ENCODE results near the gene CMPK1.
A peak's percentile ranks its signal among the peaks of the same experiment; 100 is the strongest.

CMPK1 gene

DNA sequence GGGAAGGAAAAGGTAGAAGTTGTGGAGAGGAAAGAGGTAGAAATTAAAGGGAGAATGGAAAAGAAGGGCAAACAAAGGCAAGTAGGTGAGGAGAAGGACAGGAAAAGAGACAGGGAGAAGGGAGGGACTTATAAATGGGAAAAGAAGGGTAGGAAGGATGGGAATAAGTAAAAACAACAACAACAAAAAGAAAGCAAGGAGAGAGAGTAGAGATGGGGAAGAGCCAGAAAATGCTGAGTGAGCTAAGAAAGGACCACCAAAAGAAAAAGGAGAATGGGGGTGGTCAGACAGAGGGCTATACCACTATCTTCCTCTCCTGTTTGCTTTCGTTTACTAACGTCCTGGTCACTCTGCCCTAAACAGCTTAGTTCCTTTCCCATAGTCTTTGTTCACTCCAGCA lies 1.7 kb upstream of the CMPK1 start:
- ATAC-seq (ENCODE audit: low read depth) (no peak), DNase-seq (ENCODE audit: low spot score) (no peak)
- Histone ChIP-seq H3K27ac (ENCODE audit: poor library complexity, severe bottlenecking) (no peak overlapping the region), H3K4me1 (ENCODE audit: insufficient read depth, poor library complexity, severe bottlenecking) (peaks cover 4% of the 10 kb centered on the region), H3K9me3 (ENCODE audit: severe bottlenecking) (no peaks in the 10 kb centered on the region), H3K27me3 (ENCODE audit: insufficient read depth, poor library complexity, severe bottlenecking) (no peaks in the 10 kb centered on the region), H3K4me3 (ENCODE audit: severe bottlenecking) (no peak overlapping the region), H3K36me3 (ENCODE audit: low read depth) (no peaks in the 10 kb centered on the region)
- TF ChIP-seq, protein P1, sequence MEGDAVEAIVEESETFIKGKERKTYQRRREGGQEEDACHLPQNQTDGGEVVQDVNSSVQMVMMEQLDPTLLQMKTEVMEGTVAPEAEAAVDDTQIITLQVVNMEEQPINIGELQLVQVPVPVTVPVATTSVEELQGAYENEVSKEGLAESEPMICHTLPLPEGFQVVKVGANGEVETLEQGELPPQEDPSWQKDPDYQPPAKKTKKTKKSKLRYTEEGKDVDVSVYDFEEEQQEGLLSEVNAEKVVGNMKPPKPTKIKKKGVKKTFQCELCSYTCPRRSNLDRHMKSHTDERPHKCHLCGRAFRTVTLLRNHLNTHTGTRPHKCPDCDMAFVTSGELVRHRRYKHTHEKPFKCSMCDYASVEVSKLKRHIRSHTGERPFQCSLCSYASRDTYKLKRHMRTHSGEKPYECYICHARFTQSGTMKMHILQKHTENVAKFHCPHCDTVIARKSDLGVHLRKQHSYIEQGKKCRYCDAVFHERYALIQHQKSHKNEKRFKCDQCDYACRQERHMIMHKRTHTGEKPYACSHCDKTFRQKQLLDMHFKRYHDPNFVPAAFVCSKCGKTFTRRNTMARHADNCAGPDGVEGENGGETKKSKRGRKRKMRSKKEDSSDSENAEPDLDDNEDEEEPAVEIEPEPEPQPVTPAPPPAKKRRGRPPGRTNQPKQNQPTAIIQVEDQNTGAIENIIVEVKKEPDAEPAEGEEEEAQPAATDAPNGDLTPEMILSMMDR (IDR thresholded peaks at IDR 0.05; ENCODE audit: poor library complexity, severe bottlenecking), result no peak

DNA sequence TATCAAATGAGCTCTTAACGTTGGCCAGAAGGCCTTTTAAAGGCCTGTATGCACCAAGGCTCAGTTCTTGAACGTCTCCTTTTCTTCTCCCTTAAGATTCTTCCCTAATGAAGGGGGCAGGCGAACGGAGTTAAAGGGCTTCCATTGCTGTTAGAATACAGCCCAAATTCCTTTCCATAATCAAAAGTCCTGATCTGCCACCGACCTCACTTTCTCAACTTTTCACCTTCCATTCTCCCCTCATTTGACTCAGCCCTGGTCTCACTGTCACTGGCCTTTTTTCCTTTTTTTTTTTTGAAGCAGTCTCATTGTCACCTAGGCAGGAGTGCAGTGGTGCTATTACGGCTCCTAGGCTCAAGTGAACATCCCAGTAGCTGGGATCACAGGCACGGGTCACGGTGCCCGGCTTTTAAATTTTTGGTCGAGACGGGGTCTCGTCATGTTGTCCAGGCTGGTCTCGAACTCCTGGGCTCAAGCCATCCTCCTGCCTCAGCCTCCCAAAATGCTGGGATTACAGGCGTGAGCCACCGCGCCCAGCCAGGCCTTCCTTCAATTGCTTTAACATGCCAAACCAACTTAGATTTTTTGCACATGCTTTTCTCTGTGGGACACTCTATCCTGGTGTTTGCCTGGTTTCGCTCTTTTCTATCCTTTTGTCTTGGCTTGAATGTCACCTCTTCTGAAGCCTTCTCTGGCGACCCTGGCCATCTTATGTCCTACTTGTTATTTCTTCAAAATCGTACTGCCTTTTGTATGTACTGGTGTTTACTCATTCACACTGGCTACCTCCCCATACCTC lies 612 bp upstream of the CMPK1 start:
- Histone ChIP-seq H3K27me3 (ENCODE audit: insufficient read depth, poor library complexity, severe bottlenecking) (no peaks in the 10 kb centered on the region), H3K4me1 (ENCODE audit: insufficient read depth, poor library complexity, severe bottlenecking) (peaks cover 4% of the 10 kb centered on the region), H3K9me3 (ENCODE audit: severe bottlenecking) (no peaks in the 10 kb centered on the region), H3K4me3 (ENCODE audit: severe bottlenecking) (peak overlapping the region; percentile 96), H3K36me3 (ENCODE audit: low read depth) (no peaks in the 10 kb centered on the region), H3K27ac (ENCODE audit: poor library complexity, severe bottlenecking) (peak overlapping the region; percentile 81)
- DNase-seq (ENCODE audit: low spot score) (no peak), ATAC-seq (ENCODE audit: low read depth) (no peak; the same call in 2 of the 3 replicates)
- TF ChIP-seq, protein P1 (IDR thresholded peaks at IDR 0.05; ENCODE audit: poor library complexity, severe bottlenecking), result no peak

DNA sequence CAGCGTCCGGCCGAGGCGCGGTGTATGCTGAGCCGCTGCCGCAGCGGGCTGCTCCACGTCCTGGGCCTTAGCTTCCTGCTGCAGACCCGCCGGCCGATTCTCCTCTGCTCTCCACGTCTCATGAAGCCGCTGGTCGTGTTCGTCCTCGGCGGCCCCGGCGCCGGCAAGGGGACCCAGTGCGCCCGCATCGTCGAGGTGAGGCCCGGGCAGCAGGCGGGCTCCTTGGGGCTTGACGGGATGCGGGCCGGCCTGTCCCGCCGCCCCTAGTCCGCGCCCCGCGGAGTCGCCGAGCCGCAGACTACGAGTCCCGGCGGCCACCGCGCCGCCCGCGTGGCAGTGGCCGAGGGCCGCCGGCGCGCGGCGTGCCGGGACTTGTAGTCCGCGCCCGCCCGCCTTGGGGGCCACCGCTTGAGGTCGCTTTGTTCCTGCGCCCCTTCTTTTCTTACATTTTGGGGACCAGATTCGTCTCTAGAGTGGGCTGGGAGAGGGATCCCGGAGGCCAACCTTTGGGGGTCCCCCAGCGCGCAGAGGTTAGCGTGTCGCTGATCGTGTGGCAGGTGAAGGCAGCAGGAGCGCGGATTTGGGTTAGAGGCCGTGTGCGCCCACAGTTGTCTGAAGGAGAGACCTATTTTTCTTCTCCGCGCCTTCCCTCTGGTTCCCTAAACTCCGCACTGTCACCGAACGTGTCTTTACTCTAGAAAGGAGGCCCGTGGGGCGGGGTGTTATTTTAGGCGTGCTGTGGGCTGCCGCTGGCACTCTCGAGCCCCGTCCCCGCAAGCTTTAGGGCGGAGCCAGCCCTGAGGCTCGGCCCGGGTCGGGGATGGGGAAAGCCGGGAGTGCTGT lies 553 bp downstream of the CMPK1 start:
- H3K36me3 ChIP-seq (ENCODE audit: low read depth), result no peaks in the 10 kb centered on the region
- peak overlapping the region; percentile 81 for H3K27ac ChIP-seq (ENCODE audit: poor library complexity, severe bottlenecking)
- H3K9me3 ChIP-seq (ENCODE audit: severe bottlenecking), result no peaks in the 10 kb centered on the region
- ATAC-seq (ENCODE audit: low read depth) (peak; percentile 86), DNase-seq (ENCODE audit: low spot score) (peak; percentile 72)
- H3K4me3 ChIP-seq (ENCODE audit: severe bottlenecking), result peak overlapping the region; percentile 96
- H3K27me3 ChIP-seq (ENCODE audit: insufficient read depth, poor library complexity, severe bottlenecking), result no peaks in the 10 kb centered on the region
- TF ChIP-seq, protein P1 (IDR thresholded peaks at IDR 0.05; ENCODE audit: poor library complexity, severe bottlenecking), result peak; percentile 40
- H3K4me1 ChIP-seq (ENCODE audit: insufficient read depth, poor library complexity, severe bottlenecking), result peaks cover 4% of the 10 kb centered on the region

DNA sequence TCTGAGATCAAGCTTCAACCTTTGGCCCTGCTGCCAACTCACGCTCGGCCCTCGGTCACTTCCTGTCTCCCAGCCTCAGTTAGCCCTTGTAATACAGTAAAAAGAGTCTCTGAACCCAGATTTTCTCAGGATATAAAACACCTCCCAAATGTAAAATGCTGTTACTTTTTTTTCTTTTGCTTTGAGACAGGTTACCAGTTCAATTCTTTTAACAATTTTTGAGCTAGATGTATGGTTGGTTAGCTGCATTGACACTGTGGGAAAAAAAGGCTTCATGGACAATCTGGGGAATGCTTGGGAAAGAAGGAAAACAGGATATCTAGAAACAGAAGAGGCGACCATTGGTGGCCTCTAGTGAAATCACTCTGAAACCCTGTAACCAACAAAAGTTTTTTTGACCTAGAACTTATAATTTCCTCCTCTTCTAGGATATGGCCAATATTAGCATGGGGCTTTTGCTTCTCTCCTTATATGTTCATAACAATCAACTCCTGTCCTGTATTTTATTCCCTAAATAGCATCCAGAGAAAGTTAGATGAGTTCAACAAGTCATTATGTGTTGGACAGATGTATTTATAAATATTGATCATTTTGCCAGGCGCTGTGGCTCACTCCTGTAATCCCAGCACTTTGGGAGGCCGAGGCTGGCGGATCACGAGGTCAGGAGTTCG lies 1.3 kb downstream of the CMPK1 start:
- H3K36me3 ChIP-seq (ENCODE audit: low read depth), result no peaks in the 10 kb centered on the region
- TF ChIP-seq, protein P1 (IDR thresholded peaks at IDR 0.05; ENCODE audit: poor library complexity, severe bottlenecking), result no peak
- H3K4me3 ChIP-seq (ENCODE audit: severe bottlenecking), result peak overlapping the region; percentile 96
- DNase-seq (ENCODE audit: low spot score) (no peak), ATAC-seq (ENCODE audit: low read depth) (no peak)
- no peaks in the 10 kb centered on the region for H3K9me3 ChIP-seq (ENCODE audit: severe bottlenecking)
- peaks cover 4% of the 10 kb centered on the region for H3K4me1 ChIP-seq (ENCODE audit: insufficient read depth, poor library complexity, severe bottlenecking)
- H3K27me3 ChIP-seq (ENCODE audit: insufficient read depth, poor library complexity, severe bottlenecking), result no peaks in the 10 kb centered on the region
- H3K27ac ChIP-seq (ENCODE audit: poor library complexity, severe bottlenecking), result peak overlapping the region; percentile 81

Data from RWPE2 (cell line).